Hepatocyte (in vitro differentiated cells): ENCODE data around the gene SLCO2A1. TPM values are rescaled to one million over a fixed set of nuclear protein-coding genes. Genes with fewer than 3 reads are reported as not detected.

Experiments
- DNase-seq: peaks from one replicate; pipeline ENCODE4 v3.0.0-alpha.2; 2016; ENCODE audit warnings: low spot score
- H2AFZ ChIP-seq: fragments of 200-600 bp; sonication (generic); 2 replicates; pipeline ENCODE4 v1.6.0; 2016; ENCODE audit warnings: antibody characterized with exemption, mild to moderate bottlenecking
- H3K27ac ChIP-seq: fragments of 200-600 bp; sonication (generic); 2 replicates; pipeline ENCODE4 v1.5.1; 2016; ENCODE audit warnings: mild to moderate bottlenecking
- H3K27me3 ChIP-seq: fragments of 200-600 bp; sonication (generic); 2 replicates; pipeline ENCODE4 v1.6.1; 2016
- H3K36me3 ChIP-seq: fragments of 200-600 bp; sonication (generic); replicated peaks from 2 replicates; pipeline ENCODE4 v1.5.1; 2016; ENCODE audit warnings: low read depth; ENCODE audit not compliant: insufficient read depth
- H3K4me1 ChIP-seq: fragments of 200-600 bp; sonication (generic); 2 replicates; pipeline ENCODE4 v1.5.1; 2016; ENCODE audit warnings: mild to moderate bottlenecking, moderate library complexity; ENCODE audit not compliant: insufficient read depth
- H3K4me2 ChIP-seq: fragments of 200-600 bp; sonication (generic); 2 replicates; pipeline ENCODE4 v1.6.0; 2016
- H3K4me3 ChIP-seq: fragments of 200-600 bp; sonication (generic); 2 replicates; pipeline ENCODE4 v1.5.1; 2016; ENCODE audit warnings: mild to moderate bottlenecking
- H3K79me2 ChIP-seq: fragments of 200-600 bp; sonication (generic); 2 replicates; pipeline ENCODE4 v1.6.0; 2017; ENCODE audit warnings: mild to moderate bottlenecking
- H3K9me2 ChIP-seq: fragments of 200-600 bp; sonication (generic); replicated peaks from 2 replicates; pipeline ENCODE4 v1.6.0; 2017; ENCODE audit warnings: mild to moderate bottlenecking; ENCODE audit not compliant: insufficient read depth
- H3K9me3 ChIP-seq: fragments of 200-600 bp; sonication (generic); 2 replicates; pipeline ENCODE4 v1.5.1; 2016; ENCODE audit warnings: low read depth, mild to moderate bottlenecking
- H4K20me1 ChIP-seq: fragments of 200-600 bp; sonication (generic); 2 replicates; pipeline ENCODE4 v1.6.0; 2016; ENCODE audit warnings: mild to moderate bottlenecking; ENCODE audit not compliant: insufficient read depth, poor library complexity, severe bottlenecking
- CTCF ChIP-seq: fragments of 200-600 bp; sonication (generic); IDR thresholded peaks from 2 replicates; pipeline ENCODE4 v1.5.1; 2016; ENCODE audit warnings: antibody characterized with exemption, mild to moderate bottlenecking; ENCODE audit not compliant: poor library complexity
- EZH2 ChIP-seq: fragments of 200-600 bp; sonication (generic); IDR thresholded peaks from 2 replicates; pipeline ENCODE4 v1.6.1; 2016; ENCODE audit warnings: antibody characterized with exemption, mild to moderate bottlenecking, borderline replicate concordance
- EZH2phosphoT487 ChIP-seq: fragments of 200-600 bp; sonication (generic); IDR thresholded peaks from one replicate; pipeline ENCODE4 v1.6.1; 2018; ENCODE audit warnings: antibody characterized with exemption, mild to moderate bottlenecking, low read depth, moderate library complexity; ENCODE audit not compliant: unreplicated experiment, severe bottlenecking
- WGBS: methylation state at CpG from one replicate; pipeline ENCODE4 v1.1.6; 2016; ENCODE audit warnings: low lambda C conversion rate; ENCODE audit errors: missing lambda C conversion rate; 5-methylcytosine and 5-hydroxymethylcytosine counted together
- polyA plus RNA-seq: library from polyadenylated mRNA; unstranded; fragments of >200 nt; fragmentation: Nextera tagmentation; extraction: Ambion mirVana; gene quantifications from 2 replicates; pipeline ENCODE4 v1.2.1, GENCODE V29; 2016
- total RNA-seq: library from RNA; depleted of rRNA; stranded (reverse); fragments of >200 nt; gene quantifications from 2 replicates; pipeline ENCODE4 v1.2.3, GENCODE V29; 2014

SLCO2A1 gene
- total and polyA plus RNA-seq, 2 experiments from 2014 or later = 2.3 to 8.4 TPM

GRCh38 chr3:133915685-133916658, 113.8 kb downstream of the SLCO2A1 start:
- Histone ChIP-seq H3K79me2 (no peaks in the 10 kb centered on the region), H2AFZ (no peak overlapping the region), H3K27ac (no peak overlapping the region), H4K20me1 (no peaks in the 10 kb centered on the region), H3K9me2 (no peaks in the 10 kb centered on the region), H3K4me2 (no peak overlapping the region), H3K4me1 (no peaks in the 10 kb centered on the region), H3K9me3 (no peaks in the 10 kb centered on the region), H3K4me3 (no peak overlapping the region), H3K27me3 (no peaks in the 10 kb centered on the region), H3K36me3 (no peaks in the 10 kb centered on the region)
- TF ChIP-seq EZH2 (no peak), EZH2phosphoT487 (no peak)
- WGBS = 71% methylated on average over 10 of the region's 10 CpGs
- peak; percentile 43 for DNase-seq

- no peak overlapping the region for H2AFZ ChIP-seq
- no peaks in the 10 kb centered on the region for H3K9me3 ChIP-seq
- no peak for DNase-seq
- H3K9me2 ChIP-seq = no peaks in the 10 kb centered on the region
- no peak for TF ChIP-seq EZH2phosphoT487
- TF ChIP-seq EZH2 = no peak
- TF ChIP-seq CTCF = no peak
- no peaks in the 10 kb centered on the region for H3K36me3 ChIP-seq
- no peak overlapping the region for H3K4me3 ChIP-seq
- no peak overlapping the region for H3K27ac ChIP-seq
- H3K4me1 ChIP-seq = no peaks in the 10 kb centered on the region
- no peaks in the 10 kb centered on the region for H3K27me3 ChIP-seq
- no peaks in the 10 kb centered on the region for H4K20me1 ChIP-seq
- no peaks in the 10 kb centered on the region for H3K79me2 ChIP-seq
- whole genome bisulfite sequencing = 86% methylated on average over 12 of the region's 12 CpGs
- H3K4me2 ChIP-seq = no peak overlapping the region
These were observed 114.7 kb downstream of the SLCO2A1 start for GRCh38 chr3:133914839-133915600.

DNA sequence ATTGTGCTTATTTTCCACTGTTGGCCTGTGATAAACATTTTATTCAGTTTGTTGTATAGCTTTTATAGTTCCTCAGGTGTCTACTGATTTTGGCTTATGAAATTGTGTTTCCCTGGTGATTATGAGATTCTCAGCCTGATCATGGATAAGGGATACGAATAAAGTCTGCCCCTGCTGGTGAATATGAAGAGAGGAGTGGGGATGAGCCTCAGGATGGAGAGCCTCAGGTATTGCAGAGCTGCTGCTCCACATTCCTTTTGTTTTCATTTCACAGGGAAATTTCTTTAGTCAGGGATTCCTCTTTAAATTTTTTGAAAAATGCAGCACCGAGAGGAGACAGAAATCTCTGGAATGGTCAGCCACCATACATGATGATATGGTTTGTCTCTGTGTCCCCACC, 119.3 kb downstream of the SLCO2A1 start:
- DNase-seq = no peak
- Histone ChIP-seq H3K27ac (no peak overlapping the region), H2AFZ (no peak overlapping the region), H3K9me2 (no peaks in the 10 kb centered on the region), H3K4me3 (no peak overlapping the region), H4K20me1 (no peaks in the 10 kb centered on the region), H3K27me3 (no peaks in the 10 kb centered on the region), H3K4me1 (no peaks in the 10 kb centered on the region), H3K9me3 (no peaks in the 10 kb centered on the region), H3K79me2 (no peaks in the 10 kb centered on the region), H3K36me3 (no peaks in the 10 kb centered on the region), H3K4me2 (no peak overlapping the region)
- WGBS = 58% methylated on average over 2 of the region's 2 CpGs
- no peak for TF ChIP-seq CTCF
- TF ChIP-seq EZH2 = no peak
- no peak for TF ChIP-seq EZH2phosphoT487

- no peak for DNase-seq
- 80% methylated on average over 3 of the region's 3 CpGs for WGBS
These were observed 124.3 kb downstream of the SLCO2A1 start for GRCh38 chr3:133905376-133905775.

More at GRCh38 chr3:133905376-133905775, 124.3 kb downstream of the SLCO2A1 start:
- H3K36me3 ChIP-seq = no peaks in the 10 kb centered on the region
- H2AFZ ChIP-seq = no peak overlapping the region
- no peak overlapping the region for H3K4me3 ChIP-seq
- peaks cover 3% of the 10 kb centered on the region for H3K27me3 ChIP-seq
- H3K27ac ChIP-seq = no peak overlapping the region
- H3K4me1 ChIP-seq = no peaks in the 10 kb centered on the region
- H3K9me2 ChIP-seq = no peaks in the 10 kb centered on the region
- H3K4me2 ChIP-seq = no peak overlapping the region
- no peaks in the 10 kb centered on the region for H4K20me1 ChIP-seq
- no peak for TF ChIP-seq CTCF
- TF ChIP-seq EZH2phosphoT487 = no peak
- no peak for TF ChIP-seq EZH2
- no peaks in the 10 kb centered on the region for H3K79me2 ChIP-seq
- H3K9me3 ChIP-seq = no peaks in the 10 kb centered on the region
